Fibroblast of skin of left biceps (primary cell): Measurements from ENCODE around the gene CTNNA2.

ENCODE experiments used
- DNase-seq, 2 experiments: peaks; one replicate each; pipeline ENCODE4 v3.0.0-alpha.2; 2013; ENCODE audit warnings: low read depth in 2 of 2

CTNNA2 gene

DNA sequence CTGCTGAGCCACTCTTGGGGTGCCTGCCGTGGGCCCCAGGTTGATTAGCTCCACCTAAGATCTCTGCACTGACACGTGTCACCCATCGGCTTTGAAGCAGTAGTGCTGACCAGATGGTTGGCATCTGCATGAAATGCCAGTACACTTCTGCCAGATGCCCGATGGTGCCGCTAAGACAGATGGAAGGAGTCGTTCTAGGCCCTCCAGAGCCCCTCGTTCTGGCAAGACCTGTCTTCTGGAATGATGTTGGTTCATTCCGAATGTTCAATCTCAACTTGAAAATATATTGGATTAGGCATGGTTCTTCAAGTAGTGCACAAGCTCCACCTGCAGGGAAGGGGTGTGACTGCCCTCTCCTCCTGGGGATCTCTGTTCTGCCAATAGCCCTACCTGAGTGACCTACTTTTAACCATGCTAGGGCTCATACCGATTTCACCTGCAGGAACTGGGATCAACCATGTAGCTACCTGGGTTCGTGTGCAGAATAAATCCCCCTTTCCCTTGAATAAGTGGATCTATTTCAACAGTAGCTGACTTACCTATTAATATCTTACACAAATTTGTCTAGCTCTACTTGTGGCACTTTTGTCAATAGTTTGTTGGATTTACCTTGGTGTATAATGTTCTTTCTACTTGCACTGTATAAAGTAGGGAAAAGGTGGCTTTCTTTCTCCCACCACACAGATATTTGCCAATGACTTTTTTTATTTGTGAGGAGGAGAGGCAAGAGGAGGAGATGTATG lies 342.6 kb downstream of the CTNNA2 start:
- DNase-seq = no peak

DNA sequence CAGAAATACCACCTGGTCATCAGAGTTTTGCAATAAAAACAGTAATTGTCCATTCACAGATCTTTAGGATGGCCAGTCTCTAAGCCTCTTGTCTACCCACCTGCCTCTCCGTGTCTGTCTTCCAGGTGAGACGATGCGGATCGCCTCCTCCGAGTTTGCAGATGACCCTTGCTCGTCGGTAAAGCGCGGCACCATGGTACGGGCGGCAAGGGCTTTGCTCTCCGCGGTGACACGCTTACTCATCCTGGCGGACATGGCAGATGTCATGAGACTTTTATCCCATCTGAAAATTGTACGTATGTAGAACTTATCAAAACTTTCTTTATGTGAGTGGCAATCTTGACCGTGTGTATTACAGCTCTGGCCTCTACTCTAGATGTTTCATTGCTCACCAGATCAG lies 345.0 kb downstream of the CTNNA2 start:
- no peak for DNase-seq

DNA sequence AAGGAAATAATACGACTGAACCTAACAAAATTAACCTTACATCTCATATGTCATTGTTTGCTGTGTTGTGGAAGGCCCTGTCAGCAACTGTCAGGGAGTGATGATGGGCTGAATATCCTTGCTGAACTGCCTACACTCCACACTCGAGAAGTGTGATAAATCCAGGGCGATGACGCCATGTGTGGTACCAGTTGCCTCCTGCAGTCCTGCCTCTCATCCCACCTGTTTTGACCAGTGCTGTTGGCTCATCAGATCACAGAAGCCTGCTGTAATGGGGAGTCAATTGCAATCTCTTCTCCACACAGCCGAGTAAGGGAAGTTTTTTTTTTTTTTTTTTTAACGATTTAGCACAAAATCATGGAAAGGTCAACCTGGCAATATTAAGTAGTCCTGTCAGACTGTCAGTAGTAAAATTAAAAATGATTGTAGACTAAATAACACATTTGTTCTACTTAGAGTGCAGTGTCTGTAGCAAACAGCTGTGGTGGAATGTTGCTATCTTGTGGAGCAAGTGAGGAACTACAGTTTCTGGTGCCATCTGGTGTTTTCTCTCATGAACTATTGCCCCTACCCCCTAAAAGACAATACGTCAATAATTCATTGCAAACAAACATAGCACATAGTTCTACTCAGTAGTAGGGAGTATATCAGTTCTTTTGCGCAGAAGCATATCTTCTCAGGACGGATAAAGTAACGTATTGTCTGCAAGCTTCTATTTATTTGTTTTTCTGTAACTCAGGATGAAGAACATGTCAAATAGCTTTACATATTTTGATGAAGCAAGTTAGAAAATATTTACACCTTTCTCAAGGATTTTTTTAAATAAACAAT lies 347.6 kb downstream of the CTNNA2 start:
- no peak for DNase-seq

DNA sequence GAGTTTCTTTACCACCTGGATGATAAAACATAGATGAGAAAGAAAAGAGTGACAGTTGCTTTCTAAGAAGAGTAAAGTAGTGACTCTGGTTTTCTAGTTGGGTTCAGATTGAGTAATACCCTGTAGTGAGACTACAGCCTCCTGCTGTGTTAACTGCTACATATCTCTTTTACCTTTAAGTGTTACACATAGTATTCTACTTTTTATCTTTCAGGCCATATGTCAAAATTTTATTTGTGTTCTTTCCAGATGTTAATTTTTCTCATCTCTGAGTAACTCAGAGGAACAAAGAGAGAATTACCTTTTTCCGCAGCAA lies 348.2 kb downstream of the CTNNA2 start:
- no peak for DNase-seq

DNA sequence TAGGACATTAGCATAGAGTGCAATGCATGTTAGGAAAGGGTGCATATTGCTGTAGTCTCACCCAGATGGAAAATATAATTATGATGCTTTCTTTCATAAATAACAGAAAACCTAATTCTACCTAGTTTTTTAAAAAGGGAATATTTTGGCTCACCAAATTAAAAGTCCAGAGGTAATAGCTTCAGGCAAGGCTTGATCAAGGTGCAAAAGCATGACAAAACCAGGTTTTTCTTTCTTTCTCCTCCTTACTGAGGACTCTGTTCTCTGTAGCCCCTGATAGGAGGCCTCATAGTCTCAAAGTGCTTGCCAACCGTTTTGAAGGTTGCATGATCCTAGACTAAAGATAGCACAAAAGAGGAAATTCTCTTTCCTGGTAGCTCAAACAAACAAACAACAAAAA lies 349.9 kb downstream of the CTNNA2 start:
- DNase-seq = no peak

DNA sequence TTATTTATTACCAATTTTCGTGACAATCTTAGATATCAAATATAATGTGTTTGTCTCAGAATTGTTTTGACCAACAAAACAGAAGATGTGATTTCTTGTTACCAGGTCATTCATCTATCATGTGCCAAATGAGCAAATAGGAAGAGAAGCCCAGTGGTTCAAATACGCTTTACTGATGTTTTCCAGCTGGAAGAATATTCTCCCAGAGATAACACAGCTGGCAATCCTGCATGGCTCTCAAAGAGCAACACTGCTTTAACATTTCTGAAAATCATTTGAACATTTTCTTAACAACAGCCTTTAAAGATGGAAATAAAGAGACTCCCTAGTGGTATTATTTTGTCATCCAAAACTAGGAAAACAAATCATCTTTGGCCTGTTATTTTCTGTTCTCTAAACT lies 359.8 kb downstream of the CTNNA2 start:
- no peak for DNase-seq

DNA sequence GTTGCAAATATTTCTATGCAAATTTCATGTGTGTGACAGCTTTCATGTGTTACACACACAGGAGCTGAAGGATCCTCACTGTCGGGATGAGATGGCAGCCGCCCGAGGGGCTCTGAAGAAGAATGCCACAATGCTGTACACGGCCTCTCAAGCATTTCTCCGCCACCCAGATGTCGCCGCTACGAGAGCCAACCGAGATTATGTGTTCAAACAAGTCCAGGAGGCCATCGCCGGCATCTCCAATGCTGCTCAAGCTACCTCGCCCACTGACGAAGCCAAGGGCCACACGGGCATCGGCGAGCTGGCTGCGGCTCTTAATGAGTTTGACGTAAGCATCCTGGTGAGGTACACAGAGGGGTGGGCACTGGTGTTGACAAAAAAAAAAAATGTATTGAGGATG lies 361.2 kb downstream of the CTNNA2 start:
- DNase-seq = no peak

DNA sequence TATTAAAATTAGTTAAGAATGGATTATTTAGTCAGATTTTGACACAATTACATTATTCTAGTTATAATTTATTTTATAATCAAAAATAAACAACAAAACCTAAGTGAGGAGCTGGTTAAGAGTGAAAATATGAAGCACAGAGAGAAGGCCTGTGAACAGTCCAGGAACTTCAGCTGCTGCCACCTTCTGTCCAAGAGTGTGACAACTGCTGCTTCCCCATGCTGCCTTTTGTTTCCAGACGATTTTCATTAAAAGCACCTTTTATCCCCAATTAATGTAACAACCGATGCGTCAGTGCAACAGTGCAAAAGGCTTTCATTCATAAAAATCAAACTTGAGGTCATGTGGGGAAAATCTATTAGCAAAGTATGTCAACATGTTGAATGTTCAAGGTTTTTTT lies 363.6 kb downstream of the CTNNA2 start:
- DNase-seq = no peak

DNA sequence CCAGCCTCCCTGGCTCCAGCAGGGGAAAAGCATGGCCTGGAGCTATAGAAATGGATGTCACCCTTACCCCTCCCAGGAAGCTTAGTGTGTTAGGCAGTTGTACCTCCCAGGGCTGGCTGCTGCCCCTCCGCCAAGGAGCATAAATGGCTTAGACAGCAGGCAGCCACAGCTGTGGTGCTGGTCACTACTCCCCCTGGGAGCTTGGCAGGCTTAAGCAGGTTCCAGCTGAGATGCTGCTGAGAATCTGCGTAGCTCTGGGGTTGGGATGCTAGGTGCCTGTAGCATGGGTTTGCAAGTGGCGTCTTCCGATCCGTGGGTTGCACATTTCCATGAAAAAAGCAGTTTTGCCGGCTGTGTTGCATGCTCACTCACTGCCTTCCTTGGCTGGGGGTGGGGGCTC lies 369.7 kb downstream of the CTNNA2 start:
- no peak for DNase-seq

DNA sequence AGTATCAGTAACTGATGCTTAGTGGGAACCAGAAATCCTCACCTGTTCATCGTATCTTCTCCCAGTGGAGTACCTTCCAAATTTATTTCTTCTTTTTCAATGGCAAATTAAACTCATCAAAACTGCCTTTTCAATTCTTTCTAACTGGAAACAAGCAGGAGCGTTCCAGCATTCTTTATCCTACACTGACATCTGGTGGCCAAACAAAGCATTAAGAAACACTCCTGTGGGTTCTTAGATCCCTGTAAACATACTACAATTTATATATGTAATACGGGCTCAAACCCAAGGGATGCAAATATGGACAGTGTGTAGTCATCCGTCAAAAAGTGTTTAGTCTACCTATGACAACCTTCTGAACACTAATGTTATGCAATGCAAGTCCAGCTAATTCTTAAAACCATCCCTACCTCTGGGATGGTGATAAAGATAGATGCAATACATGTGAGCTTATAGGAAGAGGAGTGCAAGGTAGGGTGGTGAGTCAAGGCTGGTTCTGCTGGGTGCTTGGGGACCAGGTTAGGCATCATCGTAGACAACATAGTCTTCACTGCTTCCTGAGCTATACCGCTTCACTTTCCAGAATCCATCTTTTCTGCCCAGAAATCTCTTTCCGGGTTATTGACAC lies 375.0 kb downstream of the CTNNA2 start:
- peak; percentile 10 to 25 for DNase-seq

DNA sequence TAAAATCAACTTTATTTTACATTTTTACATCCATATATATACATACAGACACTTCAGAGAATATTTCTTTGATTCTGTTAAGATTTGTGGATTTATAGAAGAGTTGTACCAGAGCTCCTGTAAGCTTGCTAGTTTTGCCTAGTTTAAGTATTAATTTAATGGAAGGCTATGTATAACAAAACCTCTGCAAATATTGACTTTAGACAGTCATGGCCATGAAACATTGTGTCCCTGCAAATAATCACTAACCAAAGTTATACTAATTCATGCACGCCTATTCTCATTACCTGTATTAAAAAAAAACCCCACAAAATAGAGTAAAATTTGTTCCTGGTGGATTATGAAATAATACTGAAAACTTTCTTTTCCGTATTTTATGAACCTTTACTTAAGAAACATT lies 379.3 kb downstream of the CTNNA2 start:
- no peak for DNase-seq

DNA sequence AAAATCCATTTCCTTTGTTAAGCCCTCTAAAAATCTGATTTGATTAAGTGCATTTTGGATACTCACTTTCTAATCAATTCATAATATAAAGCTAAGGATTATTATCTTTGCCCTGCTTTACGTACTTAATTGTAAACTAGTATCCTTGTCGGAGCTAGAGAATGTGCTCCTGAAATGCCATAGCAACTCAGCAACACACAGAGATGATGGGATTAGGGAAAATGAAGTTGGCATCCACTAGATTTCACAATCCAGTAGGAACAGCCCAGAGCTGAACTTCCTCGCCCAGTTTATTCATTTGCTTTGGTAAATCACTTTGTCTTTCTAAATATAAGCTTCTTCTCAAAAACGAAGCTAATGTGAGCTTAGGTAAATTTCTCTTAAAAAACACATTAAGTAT lies 386.3 kb downstream of the CTNNA2 start:
- no peak for DNase-seq

DNA sequence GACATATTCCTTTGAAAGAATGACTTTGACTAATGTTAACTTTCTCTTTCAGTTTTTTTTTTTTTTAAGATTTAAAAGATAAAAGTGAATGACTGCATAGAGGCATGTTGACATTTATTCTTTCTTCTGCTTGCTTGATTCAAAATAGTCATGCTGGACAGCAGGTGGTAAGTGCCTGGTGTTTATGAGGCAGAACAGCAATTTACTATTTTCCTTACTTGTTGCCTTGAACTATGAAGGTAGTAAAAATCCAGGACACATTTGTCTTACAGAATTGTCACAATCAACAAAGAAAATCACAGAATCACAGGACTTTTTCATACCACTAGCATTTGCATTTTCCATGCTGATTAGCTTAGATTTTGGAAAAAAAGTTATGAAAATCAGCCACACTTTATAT lies 388.3 kb downstream of the CTNNA2 start:
- DNase-seq = no peak

DNA sequence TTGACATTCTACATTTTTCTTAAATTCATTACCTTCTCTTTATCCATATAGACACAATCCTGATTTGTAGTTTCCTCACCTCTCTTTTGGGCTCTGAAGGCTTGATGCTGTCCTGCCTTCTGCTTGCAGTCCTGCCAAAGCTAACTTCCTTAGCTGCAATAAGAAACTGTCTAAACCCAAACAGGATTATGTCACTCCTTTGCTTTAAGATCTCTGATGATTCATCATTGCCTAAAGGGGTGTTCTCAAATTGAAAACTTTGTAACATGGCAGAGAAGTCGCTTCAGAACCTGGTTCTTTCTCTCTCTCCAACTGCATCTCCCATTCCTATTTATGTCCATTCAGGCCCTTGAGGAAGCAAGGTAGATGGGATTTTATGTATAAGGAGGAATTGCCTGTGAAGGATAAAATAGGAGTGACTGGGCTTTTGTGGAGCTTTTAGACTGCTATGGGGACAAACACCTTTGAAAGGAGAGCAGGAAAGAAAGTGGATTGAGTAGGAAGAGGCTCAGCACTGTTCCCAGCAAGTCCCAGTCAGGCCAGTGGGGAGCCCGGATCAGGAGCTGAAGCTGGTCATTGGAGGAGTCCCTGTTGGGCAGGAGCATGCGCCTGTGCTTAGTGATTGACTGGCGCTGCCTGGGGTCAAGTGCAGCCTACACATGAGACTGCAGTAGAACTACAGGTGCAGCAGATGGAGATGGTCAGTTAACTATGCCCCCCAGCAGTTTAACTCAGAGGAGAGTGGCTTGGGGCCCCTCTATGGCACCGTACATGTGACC lies 390.6 kb downstream of the CTNNA2 start:
- no peak for DNase-seq

DNA sequence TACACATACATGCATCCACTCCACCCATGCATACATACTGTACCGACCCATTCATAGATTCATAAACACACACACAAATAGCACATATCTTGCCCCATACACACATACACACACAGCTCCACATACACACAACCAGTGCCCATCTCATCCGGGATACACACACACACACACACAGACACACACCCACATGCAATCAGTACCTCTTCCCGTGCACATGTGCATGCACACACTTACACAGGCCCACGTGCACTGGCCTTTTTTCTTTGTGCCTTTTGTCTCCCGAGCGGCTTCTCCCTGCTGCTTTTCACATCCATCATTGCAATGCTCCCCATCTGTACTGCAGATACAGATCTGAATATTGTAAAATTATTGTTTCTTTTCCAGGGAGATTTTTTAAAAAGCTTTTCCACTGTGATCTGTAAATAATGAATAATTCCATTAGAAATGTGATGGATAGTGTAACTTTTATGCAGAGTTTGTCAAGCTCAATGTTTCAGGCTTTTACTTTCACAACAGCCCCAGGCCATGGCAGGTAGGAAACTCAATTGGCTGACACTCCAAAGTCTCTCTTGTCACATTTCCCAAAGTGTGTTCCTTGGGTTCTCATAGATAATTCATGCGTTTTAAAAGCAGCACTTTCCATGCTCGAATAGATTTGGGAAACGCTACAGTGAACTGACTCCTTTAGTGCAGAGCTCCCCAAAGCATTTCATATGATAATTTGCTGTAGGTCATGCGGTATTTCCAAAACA lies 393.5 kb downstream of the CTNNA2 start:
- DNase-seq = no peak

DNA sequence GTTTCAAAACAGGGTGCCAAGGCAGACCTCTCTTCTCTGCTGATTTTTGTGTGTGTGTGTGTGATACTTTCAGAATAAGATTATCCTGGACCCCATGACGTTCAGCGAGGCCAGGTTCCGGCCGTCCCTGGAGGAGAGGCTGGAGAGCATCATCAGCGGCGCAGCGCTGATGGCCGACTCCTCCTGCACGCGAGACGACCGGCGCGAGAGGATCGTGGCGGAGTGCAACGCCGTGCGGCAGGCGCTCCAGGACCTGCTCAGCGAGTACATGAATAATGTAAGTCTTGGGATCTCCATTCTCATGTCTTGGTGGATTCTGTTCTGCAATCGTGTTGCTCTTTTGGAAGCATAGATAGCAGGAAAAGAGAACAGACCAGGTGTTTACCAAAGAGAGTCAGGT lies 396.7 kb downstream of the CTNNA2 start:
- no peak for DNase-seq

DNA sequence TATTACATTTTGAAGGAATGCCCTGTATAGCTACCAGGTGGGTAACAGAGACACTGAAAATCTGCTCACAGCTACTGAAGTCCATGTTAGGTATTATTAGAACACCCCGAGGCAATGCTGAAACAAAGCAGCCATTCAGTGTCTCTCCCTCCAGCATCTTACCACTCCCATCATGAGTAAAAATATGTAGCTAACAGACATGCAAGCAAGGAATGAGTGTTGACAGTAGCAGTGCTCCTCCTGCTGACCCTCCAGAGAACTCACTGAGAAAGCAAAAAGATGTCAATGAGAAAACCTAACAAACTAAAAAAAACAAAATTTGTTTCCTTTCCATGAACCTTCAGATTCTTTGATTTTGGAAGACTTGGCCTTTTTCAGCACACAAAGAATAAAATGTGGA lies 397.8 kb downstream of the CTNNA2 start:
- DNase-seq = no peak

DNA sequence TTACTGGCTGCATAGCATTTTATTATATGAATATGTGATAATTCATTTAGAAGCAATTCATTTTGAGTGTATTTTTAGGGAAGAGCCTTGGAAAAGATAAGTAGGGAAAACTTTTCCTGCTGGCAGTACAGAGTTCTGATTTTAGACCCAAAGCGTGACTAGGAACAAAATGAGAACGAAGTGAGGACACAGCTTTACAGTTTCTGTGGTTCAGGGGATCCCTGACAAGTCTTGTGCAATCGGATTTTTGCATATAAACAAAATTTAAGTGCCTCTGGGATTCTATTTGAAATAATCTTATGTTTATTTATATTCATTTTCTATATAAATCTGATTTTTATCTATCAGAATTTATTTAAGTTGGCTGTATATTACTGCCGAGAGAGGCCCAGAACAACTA lies 402.6 kb downstream of the CTNNA2 start:
- no peak for DNase-seq

DNA sequence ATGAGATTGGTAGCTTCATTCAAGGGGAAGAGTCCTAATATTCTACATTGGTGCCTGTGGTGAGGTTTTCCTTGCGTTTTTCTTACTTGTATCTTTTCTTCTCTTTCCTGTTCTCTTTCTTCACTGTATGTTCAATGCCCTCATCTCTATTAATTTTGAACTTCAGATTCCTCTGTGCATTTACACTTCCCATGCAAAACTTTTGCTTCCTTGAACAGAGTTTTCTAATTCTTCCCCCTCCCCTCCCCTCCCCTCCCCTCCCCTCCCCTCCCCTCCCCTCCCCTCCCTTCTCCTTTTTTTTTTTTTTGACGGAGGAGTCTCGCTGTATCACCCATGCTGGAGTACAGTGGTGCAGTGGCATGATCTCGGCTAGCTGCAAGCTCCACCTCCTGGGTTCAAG lies 403.4 kb downstream of the CTNNA2 start:
- no peak for DNase-seq

DNA sequence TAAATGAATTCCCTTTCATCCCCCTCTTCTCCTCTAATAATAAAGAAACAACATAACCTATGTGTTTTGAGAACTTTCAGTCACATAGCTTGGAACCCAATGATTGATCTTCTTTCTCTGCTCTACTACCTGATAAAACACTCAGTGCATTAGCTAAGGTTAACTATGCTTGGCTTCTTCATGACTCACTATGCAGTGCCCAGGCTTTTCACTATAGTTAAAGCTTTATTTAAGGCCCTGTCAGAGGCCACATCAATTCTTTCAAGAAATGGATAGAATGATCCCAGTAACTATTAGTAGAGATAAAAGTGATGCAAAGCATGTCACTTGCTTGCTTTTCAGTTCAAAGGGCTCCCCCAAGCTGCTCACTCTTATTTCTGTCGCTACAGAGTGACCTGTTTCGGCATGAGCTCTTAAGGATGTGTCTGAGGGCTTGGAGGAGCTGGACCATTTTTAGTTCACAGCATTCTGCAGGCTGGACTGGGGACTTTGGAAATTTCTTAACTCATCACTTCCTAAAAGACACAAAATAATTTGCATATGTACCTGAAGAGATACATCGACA lies 407.7 kb downstream of the CTNNA2 start:
- no peak for DNase-seq

DNA sequence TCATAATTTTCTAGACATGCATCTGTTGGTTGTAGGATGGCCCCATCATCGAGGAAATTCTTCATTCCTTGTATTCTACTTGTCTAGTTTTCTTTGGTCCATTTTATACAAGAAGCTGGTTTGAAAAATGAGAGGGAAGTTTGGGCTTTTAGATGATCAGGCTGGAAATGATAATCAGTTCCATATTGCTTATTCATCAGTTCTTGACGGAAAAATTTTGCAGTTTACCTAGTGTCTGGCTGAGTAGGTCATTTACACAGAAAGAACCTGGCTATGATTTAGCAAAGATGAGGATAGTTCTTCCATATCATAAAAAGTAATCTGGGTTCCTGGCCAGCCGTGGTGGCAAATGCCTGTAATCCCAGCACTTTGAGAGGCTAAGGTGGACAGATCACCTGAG lies 416.8 kb downstream of the CTNNA2 start:
- no peak for DNase-seq
